GM18909 (cell line): ENCODE results near the gene XYLT1.

Source experiments
- ATAC-seq: cut with Tn5 transposase; IDR thresholded peaks from one replicate; pipeline ENCODE4 v1.9.1; 2021; ENCODE audit warnings: mild to moderate bottlenecking; ENCODE audit not compliant: unreplicated experiment, poor library complexity

XYLT1 gene

GRCh38 chr16:17461951-17462729 is 8.6 kb downstream of the XYLT1 start:
- no peak for ATAC-seq

GRCh38 chr16:17460890-17461289 is 9.9 kb downstream of the XYLT1 start:
- no peak for ATAC-seq

GRCh38 chr16:17459903-17460521 is 10.7 kb downstream of the XYLT1 start:
- no peak for ATAC-seq

- ATAC-seq, result no peak
These were observed 12.8 kb downstream of the XYLT1 start for GRCh38 chr16:17457997-17458396.

- no peak for ATAC-seq
These were observed 13.2 kb downstream of the XYLT1 start for GRCh38 chr16:17457513-17457912.

GRCh38 chr16:17454162-17454730 is 16.5 kb downstream of the XYLT1 start:
- no peak for ATAC-seq

- no peak for ATAC-seq
These were observed 17.3 kb downstream of the XYLT1 start for GRCh38 chr16:17453364-17454038.

GRCh38 chr16:17452922-17453321 is 17.8 kb downstream of the XYLT1 start:
- no peak for ATAC-seq

- no peak for ATAC-seq
These were observed 18.9 kb downstream of the XYLT1 start for GRCh38 chr16:17451843-17452242.

GRCh38 chr16:17450291-17450690 is 20.5 kb downstream of the XYLT1 start:
- no peak for ATAC-seq

- ATAC-seq, result no peak
These were observed 21.8 kb downstream of the XYLT1 start for GRCh38 chr16:17448640-17449638.

- no peak for ATAC-seq
These were observed 23.6 kb downstream of the XYLT1 start for GRCh38 chr16:17447101-17447569.

- no peak for ATAC-seq
These were observed 24.1 kb downstream of the XYLT1 start for GRCh38 chr16:17446661-17447060.

- ATAC-seq, result no peak
These were observed 25.3 kb downstream of the XYLT1 start for GRCh38 chr16:17445421-17445820.

GRCh38 chr16:17444658-17445057 is 26.1 kb downstream of the XYLT1 start:
- no peak for ATAC-seq

GRCh38 chr16:17440131-17440530 is 30.6 kb downstream of the XYLT1 start:
- no peak for ATAC-seq

GRCh38 chr16:17439580-17439979 is 31.2 kb downstream of the XYLT1 start:
- ATAC-seq, result no peak

GRCh38 chr16:17437981-17438380 is 32.8 kb downstream of the XYLT1 start:
- no peak for ATAC-seq

GRCh38 chr16:17437127-17437720 is 33.5 kb downstream of the XYLT1 start:
- ATAC-seq, result no peak
